ENCODE data around the gene GRK2.

- TF ChIP-seq EZH2 (IDR thresholded peaks at IDR 0.05; ENCODE audit: borderline replicate concordance, insufficient read depth, low read depth, low read length, poor library complexity, severe bottlenecking) (no peak), CTCF (IDR thresholded peaks at IDR 0.05) (no peak)
These were observed 43.4 kb downstream of the GRK2 start for GRCh38 chr11:67309661-67310061.

Measured in B cell (primary cell).